ENCODE results near the gene TBX4. TPM values are rescaled to one million over a fixed set of nuclear protein-coding genes. Genes with fewer than 3 reads are reported as not detected.

TBX4 gene
- total RNA-seq, 2 experiments from 2014 or later: not detected

DNA sequence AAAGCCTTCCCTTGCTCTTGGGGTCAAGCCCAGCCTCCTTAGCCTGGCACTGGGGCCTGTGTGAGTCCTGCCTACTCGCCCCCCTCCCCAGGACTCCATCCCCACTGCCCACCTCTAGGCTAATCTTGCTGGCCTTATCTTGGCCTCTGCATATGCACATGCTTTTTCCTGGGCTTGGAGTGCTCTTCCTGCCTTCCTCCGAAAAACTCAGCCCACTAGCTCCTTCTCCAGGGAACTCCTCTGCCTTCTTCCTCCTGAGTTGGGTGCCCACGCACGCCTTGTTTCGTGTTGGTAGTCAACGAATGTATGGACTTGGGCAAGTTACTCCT lies 36.0 kb upstream of the TBX4 start:
- H3K4me3 Mint-ChIP-seq: no peak overlapping the region
- peaks cover 4% of the 10 kb centered on the region for H3K4me1 Mint-ChIP-seq
- H3K36me3 Mint-ChIP-seq (ENCODE audit: low read depth): no peaks in the 10 kb centered on the region
- H3K27ac Mint-ChIP-seq: no peak overlapping the region
- no peaks in the 10 kb centered on the region for H3K9me3 Mint-ChIP-seq
- POLR2A ChIA-PET: no interaction called here
- CTCF ChIA-PET: no interaction called here
- no peak for DNase-seq
- peaks cover 44% of the 10 kb centered on the region for H3K27me3 Mint-ChIP-seq

DNA sequence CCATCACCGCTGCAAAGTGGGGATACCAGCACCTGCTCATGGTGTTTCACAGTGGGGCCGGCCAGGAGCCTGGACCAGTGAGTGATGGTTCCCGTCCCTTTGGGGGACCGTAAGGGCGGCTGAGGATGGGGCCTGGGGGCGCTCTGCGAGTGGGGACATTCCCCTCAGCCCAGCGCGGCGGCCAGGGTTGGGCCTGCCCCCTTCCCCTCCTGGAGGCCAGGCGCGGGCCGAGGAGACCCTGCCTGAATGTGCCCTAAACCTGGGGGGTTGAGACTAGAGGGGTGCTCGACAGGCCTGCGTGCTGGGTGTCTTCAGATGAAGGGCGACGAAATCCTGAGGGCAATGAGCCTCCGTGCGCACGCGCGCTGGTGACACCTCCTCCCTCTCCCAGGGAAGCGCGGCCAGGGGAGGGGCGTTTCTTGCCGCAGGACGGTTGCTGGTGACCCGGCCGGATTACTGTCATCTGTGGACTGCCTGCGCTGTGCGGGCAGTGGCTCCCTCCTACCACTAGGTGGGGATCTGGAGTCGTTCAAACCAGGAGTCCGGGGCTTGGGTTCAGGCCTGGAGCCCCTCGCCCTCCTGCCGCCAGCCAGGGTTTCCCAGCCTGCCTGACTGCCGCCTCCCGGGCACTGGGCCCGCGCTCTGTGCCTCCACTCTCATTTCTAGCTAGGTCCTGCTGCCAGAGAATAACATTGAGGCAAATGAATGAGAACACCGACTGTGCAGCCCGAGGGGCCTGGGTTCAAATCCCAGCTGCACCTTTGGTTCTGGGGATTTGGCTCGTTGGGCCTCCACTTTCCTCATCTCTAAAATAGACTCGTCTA lies 35.5 kb upstream of the TBX4 start:
- CTCF ChIA-PET: interaction anchor here (0.7 kb wide), 1 partner anchor 12 kb away, joined by 4 read pairs; no protein-coding TSS in a partner anchor
- Mint-ChIP-seq H3K27me3 (peaks cover 46% of the 10 kb centered on the region), H3K9me3 (no peaks in the 10 kb centered on the region), H3K4me1 (peaks cover 2% of the 10 kb centered on the region), H3K4me3 (no peak overlapping the region), H3K27ac (no peak overlapping the region), H3K36me3 (ENCODE audit: low read depth) (no peaks in the 10 kb centered on the region)
- peak; percentile 60 for DNase-seq
- POLR2A ChIA-PET: no interaction called here

DNA sequence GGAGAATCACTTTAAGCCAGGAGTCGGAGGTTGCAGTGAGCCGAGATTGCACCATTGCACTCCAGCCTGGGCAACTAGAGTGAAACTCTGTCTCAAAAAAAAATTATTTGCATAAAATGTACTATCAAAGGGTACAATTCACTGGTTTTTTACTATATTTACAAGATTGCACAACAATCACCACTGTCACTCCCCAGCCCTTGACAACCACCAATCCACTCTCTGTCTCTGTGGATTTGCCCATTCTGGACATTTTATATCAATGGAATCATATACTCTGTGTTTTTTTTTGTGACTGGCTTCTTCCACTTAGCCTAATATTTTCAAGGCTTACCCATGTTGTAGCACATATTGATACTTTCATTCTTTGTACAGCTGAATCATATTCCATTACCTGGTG lies 33.8 kb upstream of the TBX4 start:
- Mint-ChIP-seq H3K36me3 (ENCODE audit: low read depth) (no peaks in the 10 kb centered on the region), H3K4me1 (no peaks in the 10 kb centered on the region), H3K27me3 (peaks cover 55% of the 10 kb centered on the region), H3K9me3 (no peaks in the 10 kb centered on the region), H3K4me3 (no peak overlapping the region), H3K27ac (no peak overlapping the region)
- POLR2A ChIA-PET: no interaction called here
- DNase-seq: no peak
- CTCF ChIA-PET: no interaction called here

DNA sequence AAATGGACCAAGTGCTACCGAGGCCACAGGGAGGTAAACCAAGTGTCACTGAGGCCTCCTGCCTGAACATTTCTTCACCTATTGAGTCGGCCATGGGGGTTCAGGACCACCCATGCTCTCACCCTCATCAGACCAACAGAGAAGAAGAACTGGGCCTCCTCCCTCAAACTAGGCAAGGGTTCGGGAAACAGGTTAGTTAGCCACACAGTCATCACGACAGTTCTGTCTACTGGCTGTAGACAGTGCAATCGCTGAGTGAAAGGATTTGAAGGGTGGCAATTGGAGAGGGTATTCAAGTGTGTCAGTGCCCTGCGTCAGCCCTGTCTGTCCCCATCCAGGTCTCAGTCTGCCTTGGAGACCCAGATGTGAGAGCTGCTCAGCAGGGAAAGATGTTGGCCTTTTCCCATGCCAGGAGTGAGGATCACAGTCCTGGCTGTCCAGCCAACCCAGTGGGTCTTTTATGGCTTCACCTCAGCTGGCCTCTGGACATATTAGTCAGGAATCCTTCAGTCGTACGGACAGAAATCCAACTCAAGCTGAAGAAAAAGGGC lies 32.7 kb upstream of the TBX4 start:
- Mint-ChIP-seq H3K4me3 (no peak overlapping the region), H3K4me1 (no peaks in the 10 kb centered on the region), H3K9me3 (no peaks in the 10 kb centered on the region), H3K36me3 (ENCODE audit: low read depth) (no peaks in the 10 kb centered on the region), H3K27ac (no peak overlapping the region), H3K27me3 (peaks cover 51% of the 10 kb centered on the region)
- ChIA-PET CTCF (no interaction called here), POLR2A (no interaction called here)
- DNase-seq: no peak

DNA sequence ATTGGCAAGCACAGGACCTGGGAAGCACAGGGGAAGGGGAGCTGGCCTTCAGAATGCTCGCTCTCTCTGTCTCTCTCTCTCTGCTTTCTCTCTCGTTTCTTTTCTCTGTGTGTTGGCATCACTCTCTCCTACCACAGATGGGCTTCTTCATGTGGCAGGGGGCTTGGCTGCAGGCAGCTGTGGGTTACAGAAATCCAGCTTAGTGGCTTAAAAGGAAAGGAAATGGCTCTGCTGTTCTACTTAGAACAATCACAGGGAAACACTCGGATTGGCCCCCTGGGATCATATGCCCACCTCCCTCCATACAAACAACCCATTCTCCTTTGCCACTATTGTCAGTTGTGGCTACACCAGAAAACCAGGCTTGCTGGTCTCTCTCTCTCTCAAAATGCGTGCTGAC lies 32.2 kb upstream of the TBX4 start:
- CTCF ChIA-PET: interaction anchor here (0.6 kb wide), 1 partner anchor 144 kb away, joined by 4 read pairs; no protein-coding TSS in a partner anchor
- no peak overlapping the region for H3K4me3 Mint-ChIP-seq
- no peaks in the 10 kb centered on the region for H3K9me3 Mint-ChIP-seq
- no peaks in the 10 kb centered on the region for H3K36me3 Mint-ChIP-seq (ENCODE audit: low read depth)
- H3K27ac Mint-ChIP-seq: no peak overlapping the region
- no peak for DNase-seq
- POLR2A ChIA-PET: no interaction called here
- H3K4me1 Mint-ChIP-seq: no peaks in the 10 kb centered on the region
- peaks cover 51% of the 10 kb centered on the region for H3K27me3 Mint-ChIP-seq

DNA sequence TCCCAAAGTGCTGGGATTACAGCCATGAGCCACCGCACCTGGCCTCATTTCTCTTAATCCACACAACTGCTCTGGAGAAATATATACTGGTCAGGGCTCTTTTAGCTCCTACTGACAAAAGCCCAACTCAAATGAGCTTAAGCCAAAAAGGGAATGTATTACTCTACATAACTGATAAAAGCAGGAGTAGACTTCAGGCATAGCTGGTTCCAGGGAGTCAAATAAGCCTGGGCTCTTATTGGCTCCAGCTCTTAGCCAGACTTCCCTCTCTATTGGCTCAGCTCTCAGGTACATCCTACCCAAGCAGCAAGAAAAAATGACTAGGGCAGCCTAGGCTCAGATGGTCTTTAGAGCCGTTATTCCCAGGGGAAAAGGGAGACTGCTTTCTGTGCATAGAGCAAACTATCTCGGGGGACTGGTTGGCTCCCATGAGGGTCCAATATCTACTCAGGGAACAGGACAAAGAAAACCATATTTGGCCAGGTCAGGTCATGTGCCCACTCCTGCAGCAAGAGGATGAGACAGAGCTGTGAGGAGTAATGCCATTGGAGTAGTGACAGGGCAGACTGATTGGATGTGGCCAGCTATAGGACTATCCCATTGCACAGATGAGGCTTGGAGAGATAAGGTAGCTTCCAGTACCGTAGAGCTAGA lies 31.4 kb upstream of the TBX4 start:
- Mint-ChIP-seq H3K27me3 (peaks cover 50% of the 10 kb centered on the region), H3K4me1 (no peaks in the 10 kb centered on the region), H3K4me3 (no peak overlapping the region), H3K36me3 (ENCODE audit: low read depth) (no peaks in the 10 kb centered on the region), H3K27ac (no peak overlapping the region), H3K9me3 (no peaks in the 10 kb centered on the region)
- ChIA-PET CTCF (interaction anchor here (1.1 kb wide), 1 partner anchor 9 kb away, joined by 4 read pairs; no protein-coding TSS in a partner anchor), POLR2A (no interaction called here)
- no peak for DNase-seq

DNA sequence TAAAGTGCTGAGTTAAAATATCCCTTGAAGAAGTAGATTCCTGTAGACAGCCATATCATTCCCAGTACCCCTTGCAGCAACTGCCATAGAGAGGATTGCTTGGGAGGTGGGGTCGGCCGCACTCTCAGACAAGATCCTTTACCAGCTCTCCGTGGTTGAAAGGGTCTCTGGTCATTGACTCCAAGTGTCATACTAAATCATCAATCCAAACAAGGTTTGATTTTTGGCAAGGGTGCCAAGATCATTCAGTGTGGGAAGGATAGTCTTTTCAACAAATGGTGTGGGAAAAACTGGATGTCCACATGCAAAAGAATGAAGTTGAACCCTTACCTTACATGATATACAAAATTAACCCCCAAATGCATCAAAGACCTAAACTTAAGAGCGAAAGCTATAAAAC lies 30.8 kb upstream of the TBX4 start:
- Mint-ChIP-seq H3K9me3 (no peaks in the 10 kb centered on the region), H3K4me3 (no peak overlapping the region), H3K4me1 (no peaks in the 10 kb centered on the region), H3K36me3 (ENCODE audit: low read depth) (no peaks in the 10 kb centered on the region), H3K27ac (no peak overlapping the region), H3K27me3 (peaks cover 46% of the 10 kb centered on the region)
- ChIA-PET POLR2A (no interaction called here), CTCF (interaction anchor here (1.1 kb wide), 1 partner anchor 9 kb away, joined by 4 read pairs; no protein-coding TSS in a partner anchor)
- DNase-seq: no peak

DNA sequence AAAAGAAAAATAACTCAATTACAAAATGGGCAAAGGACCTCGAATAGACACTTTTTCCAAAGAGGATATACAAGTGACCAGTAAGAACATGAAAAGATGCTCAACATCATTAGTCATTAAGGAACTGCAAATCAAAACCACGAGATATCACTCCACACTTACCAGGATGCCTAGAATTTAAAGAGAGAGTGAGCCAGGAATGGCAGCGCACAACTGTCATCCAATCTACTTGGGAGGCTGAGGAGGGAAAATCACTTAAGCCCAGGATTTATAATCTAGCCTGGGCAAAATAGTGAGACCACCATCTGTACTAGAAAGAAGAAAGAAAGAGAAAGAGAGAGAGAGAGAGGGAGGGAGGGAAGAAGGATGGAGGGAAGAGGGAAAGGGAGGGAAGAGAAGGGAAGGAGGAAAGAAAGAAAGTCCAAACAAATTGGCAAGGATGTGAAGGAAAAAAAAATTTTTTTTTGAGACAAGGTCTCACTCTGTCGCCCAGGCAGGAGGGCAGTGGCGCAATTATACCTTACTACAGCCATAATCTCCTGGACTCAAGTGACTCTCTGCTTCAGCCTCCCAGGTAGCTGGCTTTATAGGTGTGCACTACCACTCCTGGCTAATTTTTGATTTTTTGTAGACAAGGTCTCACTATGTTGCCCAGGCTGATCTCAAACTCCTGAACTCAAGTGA lies 30.0 kb upstream of the TBX4 start:
- DNase-seq: no peak
- ChIA-PET POLR2A (no interaction called here), CTCF (no interaction called here)
- Mint-ChIP-seq H3K4me3 (no peak overlapping the region), H3K27ac (no peak overlapping the region), H3K4me1 (no peaks in the 10 kb centered on the region), H3K9me3 (no peaks in the 10 kb centered on the region), H3K27me3 (peaks cover 49% of the 10 kb centered on the region), H3K36me3 (ENCODE audit: low read depth) (no peaks in the 10 kb centered on the region)

DNA sequence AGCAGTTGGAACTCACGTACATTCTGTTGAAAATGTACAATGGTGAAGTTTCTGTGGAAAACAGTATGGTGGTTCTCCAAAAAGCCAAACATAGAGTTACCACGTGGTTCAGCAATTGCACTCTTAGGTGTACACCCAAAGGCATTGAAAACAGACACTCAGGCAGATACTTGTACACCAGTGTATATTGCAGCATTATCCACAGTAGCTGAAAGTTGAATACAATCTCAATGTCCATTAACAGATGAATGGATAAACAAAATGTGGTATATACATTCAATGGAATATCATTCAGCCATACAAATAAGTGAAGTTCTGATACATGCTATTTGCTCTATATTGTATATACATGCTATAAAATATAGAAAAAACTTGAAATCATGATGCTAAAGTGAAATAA lies 29.4 kb upstream of the TBX4 start:
- no peak overlapping the region for H3K27ac Mint-ChIP-seq
- DNase-seq: no peak
- CTCF ChIA-PET: no interaction called here
- POLR2A ChIA-PET: no interaction called here
- H3K4me1 Mint-ChIP-seq: no peaks in the 10 kb centered on the region
- H3K9me3 Mint-ChIP-seq: no peaks in the 10 kb centered on the region
- H3K4me3 Mint-ChIP-seq: no peak overlapping the region
- H3K27me3 Mint-ChIP-seq: peaks cover 52% of the 10 kb centered on the region
- H3K36me3 Mint-ChIP-seq (ENCODE audit: low read depth): no peaks in the 10 kb centered on the region

DNA sequence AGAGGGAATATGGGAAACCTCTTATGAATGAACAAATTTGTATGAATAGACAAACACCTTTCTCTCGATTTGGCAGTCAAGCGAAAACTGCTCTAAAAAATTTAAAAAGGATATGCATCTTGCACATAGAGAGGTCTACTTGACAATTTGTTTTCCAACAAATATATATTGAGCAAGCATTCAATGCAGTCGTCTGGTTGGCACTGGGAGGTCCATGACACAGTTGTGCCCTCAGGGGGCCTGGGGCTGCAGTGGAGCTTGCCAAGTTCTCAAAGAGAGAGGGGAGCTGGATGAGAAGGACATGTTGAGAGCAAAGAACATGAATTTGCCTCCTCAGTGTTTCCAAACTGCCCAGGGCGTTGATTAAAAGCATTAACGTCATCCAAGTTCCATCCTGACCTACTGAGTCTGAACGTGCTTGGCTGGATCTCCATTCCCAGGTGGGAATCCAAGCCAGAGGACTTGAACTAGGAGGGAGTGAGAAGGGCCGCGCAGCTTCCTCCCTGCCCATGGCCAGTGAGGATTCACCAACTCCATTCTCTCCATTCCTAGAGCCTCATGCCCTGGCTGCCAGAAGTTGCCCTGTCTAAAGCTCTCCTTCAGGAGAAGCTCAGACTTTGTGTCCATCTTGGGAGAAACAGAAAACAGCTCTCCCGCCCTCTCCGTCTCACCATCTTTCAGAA lies 28.1 kb upstream of the TBX4 start:
- CTCF ChIA-PET: interaction anchor here (0.6 kb wide), 1 partner anchor 756 kb away, joined by 8 read pairs; no protein-coding TSS in a partner anchor
- Mint-ChIP-seq H3K36me3 (ENCODE audit: low read depth) (no peaks in the 10 kb centered on the region), H3K4me1 (no peaks in the 10 kb centered on the region), H3K9me3 (no peaks in the 10 kb centered on the region), H3K4me3 (no peak overlapping the region), H3K27me3 (peaks cover 48% of the 10 kb centered on the region), H3K27ac (no peak overlapping the region)
- POLR2A ChIA-PET: no interaction called here
- DNase-seq: no peak

DNA sequence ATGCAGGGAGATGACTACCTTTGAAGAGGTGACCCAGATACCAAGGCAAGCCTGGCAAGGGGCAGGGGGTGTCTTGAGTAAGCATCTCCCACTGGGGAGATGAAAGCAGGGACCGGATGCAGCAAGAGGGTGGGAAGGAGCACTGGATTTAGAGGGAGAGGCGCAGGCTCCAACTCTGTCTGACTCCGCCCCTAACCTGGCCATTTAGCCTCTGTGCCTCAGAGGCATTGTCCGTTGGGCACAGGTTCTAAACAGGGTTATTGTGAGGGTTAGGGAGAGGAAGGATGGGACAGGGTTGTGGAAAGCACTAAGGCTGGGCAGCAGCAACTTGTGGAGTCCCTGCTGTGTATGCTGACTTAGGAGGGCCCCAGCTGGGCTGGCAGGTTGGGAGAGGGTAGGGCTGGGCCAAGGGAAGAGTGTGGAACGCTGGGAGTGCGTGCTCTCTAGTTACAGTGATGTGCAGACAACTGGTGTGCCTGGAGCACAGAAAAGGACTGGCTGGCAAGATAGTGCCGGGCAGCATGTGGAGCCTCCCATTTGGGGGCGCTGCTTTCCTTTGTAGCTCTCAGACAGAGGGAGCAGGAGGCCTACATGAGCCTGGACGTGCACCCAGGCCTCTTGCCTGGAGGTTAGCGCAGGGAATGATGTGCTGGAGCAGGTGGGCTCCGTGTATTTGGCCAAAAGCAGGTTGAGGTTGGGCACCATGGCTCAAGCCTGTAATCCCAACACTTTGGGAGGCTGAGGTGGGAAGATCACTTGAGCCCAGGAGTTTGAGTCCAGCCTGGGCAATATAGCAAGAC lies 26.3 kb upstream of the TBX4 start:
- no peaks in the 10 kb centered on the region for H3K9me3 Mint-ChIP-seq
- H3K27ac Mint-ChIP-seq: no peak overlapping the region
- H3K36me3 Mint-ChIP-seq (ENCODE audit: low read depth): no peaks in the 10 kb centered on the region
- DNase-seq: no peak
- ChIA-PET CTCF (no interaction called here), POLR2A (no interaction called here)
- peaks cover 38% of the 10 kb centered on the region for H3K27me3 Mint-ChIP-seq
- no peak overlapping the region for H3K4me3 Mint-ChIP-seq
- no peaks in the 10 kb centered on the region for H3K4me1 Mint-ChIP-seq
